Chondrocyte (in vitro differentiated cells): ENCODE measurements around the gene FNDC3A. TPM values are rescaled to one million over a fixed set of nuclear protein-coding genes. Genes with fewer than 3 reads are reported as not detected.
A peak's percentile ranks its signal among the peaks of the same experiment; 100 is the strongest.

ENCODE experiments used
- DNase-seq: peaks from one replicate; pipeline ENCODE4 v3.0.0; 2021; ENCODE audit warnings: mixed read lengths, low spot score
- H3K27ac Mint-ChIP-seq: one replicate; pipeline ENCODE4 v1.8.0; 2021; ENCODE audit warnings: mild to moderate bottlenecking, moderate library complexity, mixed read lengths; ENCODE audit not compliant: unreplicated experiment
- H3K27me3 Mint-ChIP-seq: 2 replicates; pipeline ENCODE4 v1.8.0; 2021; ENCODE audit warnings: low read depth, mixed read lengths
- H3K36me3 Mint-ChIP-seq: 2 replicates; pipeline ENCODE4 v1.8.0; 2021; ENCODE audit warnings: low read depth, mixed read lengths
- H3K4me1 Mint-ChIP-seq: 2 replicates; pipeline ENCODE4 v1.8.0; 2021; ENCODE audit warnings: low read depth, mild to moderate bottlenecking, mixed read lengths
- H3K4me3 Mint-ChIP-seq: one replicate; pipeline ENCODE4 v1.8.0; 2021; ENCODE audit warnings: mild to moderate bottlenecking, moderate library complexity, mixed read lengths; ENCODE audit not compliant: unreplicated experiment
- H3K9me3 Mint-ChIP-seq: 2 replicates; pipeline ENCODE4 v1.8.0; 2021; ENCODE audit warnings: low read depth, mixed read lengths
- total RNA-seq: library from RNA; stranded (reverse); gene quantifications from 3 replicates; pipeline ENCODE4 v1.2.1, GENCODE V29; 2021
- TF ChIP-seq, protein P1 (sequence below): fragments of 200-600 bp; sonication (generic); IDR thresholded peaks from 2 replicates; pipeline ENCODE4 v1.5.0; 2021; ENCODE audit warnings: antibody characterized with exemption, mild to moderate bottlenecking, moderate library complexity

Gene FNDC3A
- total RNA-seq, 1 donor from 2014 or later: 34.3 TPM

- peak overlapping the region; percentile 98 for H3K27ac Mint-ChIP-seq
- peaks cover 13% of the 10 kb centered on the region for H3K9me3 Mint-ChIP-seq
- no peak for DNase-seq
- H3K4me3 Mint-ChIP-seq: peak overlapping the region; percentile 98
- H3K27me3 Mint-ChIP-seq: no peaks in the 10 kb centered on the region
- peaks cover 7% of the 10 kb centered on the region for H3K36me3 Mint-ChIP-seq
- peaks cover 42% of the 10 kb centered on the region for H3K4me1 Mint-ChIP-seq
- TF ChIP-seq, protein P1, sequence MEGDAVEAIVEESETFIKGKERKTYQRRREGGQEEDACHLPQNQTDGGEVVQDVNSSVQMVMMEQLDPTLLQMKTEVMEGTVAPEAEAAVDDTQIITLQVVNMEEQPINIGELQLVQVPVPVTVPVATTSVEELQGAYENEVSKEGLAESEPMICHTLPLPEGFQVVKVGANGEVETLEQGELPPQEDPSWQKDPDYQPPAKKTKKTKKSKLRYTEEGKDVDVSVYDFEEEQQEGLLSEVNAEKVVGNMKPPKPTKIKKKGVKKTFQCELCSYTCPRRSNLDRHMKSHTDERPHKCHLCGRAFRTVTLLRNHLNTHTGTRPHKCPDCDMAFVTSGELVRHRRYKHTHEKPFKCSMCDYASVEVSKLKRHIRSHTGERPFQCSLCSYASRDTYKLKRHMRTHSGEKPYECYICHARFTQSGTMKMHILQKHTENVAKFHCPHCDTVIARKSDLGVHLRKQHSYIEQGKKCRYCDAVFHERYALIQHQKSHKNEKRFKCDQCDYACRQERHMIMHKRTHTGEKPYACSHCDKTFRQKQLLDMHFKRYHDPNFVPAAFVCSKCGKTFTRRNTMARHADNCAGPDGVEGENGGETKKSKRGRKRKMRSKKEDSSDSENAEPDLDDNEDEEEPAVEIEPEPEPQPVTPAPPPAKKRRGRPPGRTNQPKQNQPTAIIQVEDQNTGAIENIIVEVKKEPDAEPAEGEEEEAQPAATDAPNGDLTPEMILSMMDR: no peak
Measured at GRCh38 chr13:48976576-48977285, 1.0 kb downstream of the FNDC3A start.

DNA sequence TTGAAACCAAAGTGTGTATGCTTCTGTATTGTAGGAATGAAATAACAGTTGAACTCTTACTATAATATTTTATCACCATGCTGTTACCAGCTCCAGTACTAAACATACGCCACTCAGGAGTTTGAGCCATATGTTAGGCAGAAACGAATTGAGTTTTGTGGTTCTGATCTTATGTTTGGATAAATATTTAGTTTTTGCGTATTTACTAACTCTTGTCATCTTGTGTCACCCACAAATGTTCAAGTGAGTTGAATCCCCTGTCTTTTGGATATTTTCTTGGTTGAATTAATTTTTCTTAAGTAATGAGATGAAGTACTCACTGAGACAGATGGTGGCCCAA lies 1.5 kb downstream of the FNDC3A start:
- Mint-ChIP-seq H3K36me3 (peaks cover 7% of the 10 kb centered on the region), H3K9me3 (peaks cover 13% of the 10 kb centered on the region), H3K27ac (peak overlapping the region; percentile 98), H3K4me3 (peak overlapping the region; percentile 98), H3K4me1 (peaks cover 42% of the 10 kb centered on the region), H3K27me3 (no peaks in the 10 kb centered on the region)
- TF ChIP-seq, protein P1: no peak
- no peak for DNase-seq

- H3K4me1 Mint-ChIP-seq: peaks cover 42% of the 10 kb centered on the region
- H3K9me3 Mint-ChIP-seq: peaks cover 8% of the 10 kb centered on the region
- no peaks in the 10 kb centered on the region for H3K27me3 Mint-ChIP-seq
- peaks cover 7% of the 10 kb centered on the region for H3K36me3 Mint-ChIP-seq
- H3K4me3 Mint-ChIP-seq: no peak overlapping the region
- TF ChIP-seq, protein P1: no peak
- no peak overlapping the region for H3K27ac Mint-ChIP-seq
- DNase-seq: no peak
Measured at GRCh38 chr13:48977973-48978372, 2.3 kb downstream of the FNDC3A start.

GRCh38 chr13:48978942-48979601 lies 3.4 kb downstream of the FNDC3A start:
- peaks cover 42% of the 10 kb centered on the region for H3K4me1 Mint-ChIP-seq
- no peaks in the 10 kb centered on the region for H3K9me3 Mint-ChIP-seq
- no peaks in the 10 kb centered on the region for H3K27me3 Mint-ChIP-seq
- H3K27ac Mint-ChIP-seq: peak overlapping the region; percentile 47
- TF ChIP-seq, protein P1: no peak
- H3K4me3 Mint-ChIP-seq: no peak overlapping the region
- no peaks in the 10 kb centered on the region for H3K36me3 Mint-ChIP-seq
- DNase-seq: no peak

- DNase-seq: no peak
- Mint-ChIP-seq H3K36me3 (no peaks in the 10 kb centered on the region), H3K27me3 (no peaks in the 10 kb centered on the region), H3K4me1 (peaks cover 36% of the 10 kb centered on the region), H3K4me3 (no peak overlapping the region), H3K27ac (no peak overlapping the region), H3K9me3 (no peaks in the 10 kb centered on the region)
- TF ChIP-seq, protein P1: no peak
Measured at GRCh38 chr13:48979892-48980291, 4.2 kb downstream of the FNDC3A start.
